CD4-positive, alpha-beta T cell treated with Interleukin-17A for 1 hour (primary cell): ENCODE measurements around the gene FAM221A.
"Not testable (repeated sequence)": the region's sequence is repeated elsewhere in the genome, so short reads cannot be mapped to it uniquely, and the experiment has no call there.

Source experiments
- DNase-seq: peaks from one replicate; pipeline ENCODE4 v3.0.0-alpha.2; 2020

FAM221A gene

DNA sequence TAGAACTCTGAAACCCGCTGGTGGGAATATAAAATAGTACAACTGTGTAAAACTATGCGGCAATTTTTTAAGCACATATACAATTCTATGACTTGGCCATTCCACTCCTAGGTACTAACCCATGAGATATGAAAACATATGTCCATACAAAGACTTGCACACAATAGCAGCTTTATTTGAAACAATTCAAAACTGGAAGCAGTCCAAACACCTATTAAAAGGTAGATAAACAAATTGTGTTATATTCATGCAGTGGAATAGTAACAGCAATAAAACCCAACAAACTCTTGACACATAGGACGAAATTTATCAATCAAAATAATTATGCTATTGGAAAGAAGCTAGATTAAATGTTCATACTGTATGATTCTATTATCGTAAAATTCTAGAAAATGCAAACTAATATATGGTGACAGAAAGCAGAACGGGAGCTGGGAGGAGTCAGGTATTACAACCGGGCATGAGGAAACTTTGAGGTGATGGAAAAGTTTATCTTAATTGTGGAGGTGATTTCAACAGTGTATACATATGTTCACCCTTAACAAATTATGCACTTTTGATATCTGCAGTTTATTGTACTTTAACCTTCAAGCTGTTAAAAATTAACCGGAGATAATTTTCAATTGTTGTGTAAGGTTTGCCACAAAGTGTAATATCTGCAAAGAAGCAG lies 29.2 kb downstream of the FAM221A start:
- no peak for DNase-seq

DNA sequence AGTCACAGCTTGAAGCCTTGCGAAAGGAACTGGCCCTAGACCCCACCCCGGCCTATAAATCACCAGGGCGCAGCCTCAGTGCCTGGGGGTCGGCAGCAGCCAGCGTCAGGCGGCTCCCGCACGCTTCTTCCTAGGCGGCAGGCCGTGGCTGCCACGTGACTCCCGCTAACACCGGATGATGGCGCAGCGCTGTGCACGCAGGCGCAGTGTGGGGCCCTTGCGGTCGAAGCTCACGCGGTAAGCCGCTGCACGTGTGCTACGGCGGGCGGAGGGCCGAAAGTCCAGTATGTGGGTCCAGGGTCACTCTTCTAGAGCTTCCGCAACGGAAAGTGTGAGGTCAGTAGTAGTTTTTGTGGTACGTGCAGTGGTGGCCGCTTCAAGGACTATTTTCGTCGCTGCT lies 30.0 kb downstream of the FAM221A start, which contains the start of gene STK31:
Gene STK31 (plus strand): TSS at position 220 of the 400 bp plus-strand sequence. CDS start 67 bp downstream, at position 287.
- DNase-seq, result no peak

DNA sequence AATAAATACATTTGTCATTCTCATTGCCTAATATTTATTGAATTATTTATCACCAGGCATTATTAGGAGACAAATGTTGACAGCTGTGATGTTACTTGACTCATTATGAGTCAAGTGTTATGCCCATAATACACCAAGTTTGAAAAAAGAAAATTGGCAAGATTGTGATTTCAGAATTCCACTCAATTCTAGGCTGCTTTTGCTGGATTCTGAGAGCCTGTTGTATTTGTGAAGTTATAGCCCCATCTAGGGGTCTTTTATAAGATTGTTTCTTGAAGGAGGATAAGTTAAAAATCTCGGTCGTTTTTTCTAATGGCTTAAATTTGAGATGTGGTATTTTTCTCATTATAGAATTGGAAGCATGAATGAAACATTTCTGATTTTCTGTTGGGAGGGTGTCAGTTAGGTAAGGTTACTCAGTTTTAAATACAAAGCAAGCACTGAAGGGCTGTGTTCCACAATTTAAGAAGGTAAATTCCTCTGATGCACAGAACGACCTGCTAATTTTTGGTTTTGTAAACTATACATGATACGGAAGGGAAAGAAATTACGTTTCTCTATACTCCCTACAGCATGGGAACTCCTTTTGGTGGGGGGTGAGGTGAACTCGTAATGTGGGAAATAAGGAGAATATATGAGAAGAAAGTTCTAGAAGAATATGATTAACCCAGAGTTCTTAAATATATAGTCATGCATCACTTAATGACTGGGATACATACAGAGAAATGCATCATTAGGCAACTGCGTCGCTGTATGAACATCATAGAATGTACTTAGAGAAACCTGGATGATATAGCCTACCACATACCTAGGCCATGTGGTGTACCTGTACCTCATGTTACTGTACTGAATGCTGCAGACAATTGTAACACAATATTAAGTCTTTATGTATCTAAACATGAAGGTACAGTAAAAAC lies 32.6 kb downstream of the FAM221A start:
- DNase-seq, result peak; percentile 56

DNA sequence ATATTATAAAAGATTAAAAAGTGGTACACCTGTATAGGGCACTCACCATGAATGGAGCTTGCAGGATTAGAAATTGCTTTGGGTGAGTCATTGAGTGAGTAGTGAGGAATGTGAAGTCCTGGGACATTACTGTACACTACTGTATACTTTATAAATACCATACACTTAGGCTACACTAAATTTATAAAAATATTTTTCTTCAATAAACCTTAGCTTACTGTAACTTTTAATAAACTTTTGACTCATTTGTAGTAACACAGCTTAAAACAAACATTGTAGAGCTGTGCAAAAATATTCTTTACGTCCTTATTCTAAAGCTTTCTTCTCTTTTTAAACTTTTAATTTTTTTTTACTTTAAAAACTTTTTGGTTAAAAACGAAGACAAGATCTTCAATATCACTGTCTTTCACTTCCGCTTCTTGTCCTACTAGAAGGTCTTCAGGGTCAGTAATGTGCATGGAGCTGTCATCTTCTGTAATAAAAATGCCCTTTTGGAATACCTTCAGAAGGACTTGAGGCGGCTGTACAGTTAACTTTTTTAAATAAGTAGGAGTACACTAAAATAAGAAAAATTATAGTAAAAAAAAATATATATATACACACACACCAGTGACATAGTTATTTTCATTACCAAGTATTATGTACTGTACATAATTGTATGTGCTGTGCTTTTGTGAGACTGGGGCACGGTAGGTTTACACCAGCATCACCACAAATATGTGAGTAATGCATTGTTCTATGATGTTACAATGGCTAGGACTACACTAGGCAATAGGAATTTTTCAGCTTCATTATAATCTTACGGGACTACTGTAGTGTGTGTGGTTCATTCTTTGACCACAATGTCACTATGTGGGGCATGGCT lies 33.5 kb downstream of the FAM221A start:
- DNase-seq, result no peak

DNA sequence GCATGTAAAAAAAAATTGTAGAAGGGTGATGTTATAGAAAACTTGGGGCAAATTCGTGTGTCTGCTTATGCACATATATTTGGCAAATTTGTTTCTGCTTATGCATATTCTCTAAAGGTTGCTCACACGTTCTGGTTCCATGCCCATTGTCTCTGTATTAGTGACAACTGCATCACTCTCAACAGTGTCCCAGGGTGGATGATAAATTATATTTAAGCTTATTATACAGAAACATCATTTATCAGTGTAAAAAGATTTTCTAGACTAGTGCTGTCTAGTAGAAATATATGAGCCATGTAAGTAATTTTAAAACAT lies 34.1 kb downstream of the FAM221A start:
- no peak for DNase-seq

DNA sequence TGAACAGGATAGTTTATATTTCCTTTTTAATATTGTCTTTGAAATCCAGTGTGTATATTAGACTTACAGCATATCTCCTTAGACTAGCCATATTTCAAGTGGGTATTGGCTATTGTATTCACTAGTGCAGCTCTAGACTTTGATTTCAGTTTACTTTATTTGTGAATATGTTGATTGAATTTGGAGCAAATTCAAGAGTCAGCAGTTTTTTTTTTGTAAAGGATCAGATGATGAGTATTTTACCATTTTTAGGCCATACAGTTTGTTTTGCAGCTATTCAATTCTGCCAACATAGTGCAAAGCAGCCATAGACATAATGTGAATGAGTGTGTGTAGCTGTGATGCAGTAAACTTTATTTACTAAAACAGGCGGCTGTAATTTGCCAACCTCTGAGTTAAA lies 34.6 kb downstream of the FAM221A start:
- DNase-seq, result no peak

DNA sequence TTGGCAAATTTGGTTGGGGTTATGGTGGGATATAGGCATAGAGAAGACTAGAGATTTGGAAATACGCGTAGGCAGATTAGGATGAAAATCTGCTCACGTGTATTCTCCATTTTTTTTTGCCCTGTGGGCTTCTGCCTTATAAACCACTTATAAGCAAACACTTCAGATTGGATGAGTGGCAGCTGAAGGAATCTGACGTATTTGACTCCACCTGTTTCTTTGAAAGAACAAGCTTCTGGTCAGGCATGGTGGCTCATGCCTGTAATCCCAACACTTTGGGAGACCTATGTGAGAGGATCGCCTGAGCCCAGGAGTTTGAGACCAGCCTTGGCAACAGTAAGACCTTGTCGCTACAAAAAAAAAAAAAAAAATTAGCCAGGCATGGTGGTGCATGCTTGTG lies 35.1 kb downstream of the FAM221A start:
- DNase-seq, result no peak

DNA sequence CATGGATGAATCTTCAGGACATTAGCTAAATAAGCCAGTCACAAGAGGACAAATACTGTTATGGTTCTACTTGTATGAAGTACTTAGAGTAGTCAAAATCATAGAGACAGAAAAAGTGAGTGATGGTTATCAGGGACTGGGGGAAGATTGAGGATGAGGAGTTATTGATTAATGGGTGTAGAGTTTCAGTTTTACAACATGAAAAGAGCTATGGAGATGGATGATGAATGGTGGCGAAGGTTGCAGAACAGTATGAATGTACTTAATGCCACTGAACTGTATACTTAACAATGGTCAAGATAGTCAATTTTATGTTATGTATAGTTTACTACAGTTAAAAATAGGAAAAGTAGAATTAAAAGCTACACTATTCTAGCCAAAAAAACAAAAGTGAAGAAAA lies 37.8 kb downstream of the FAM221A start:
- DNase-seq, result no peak

DNA sequence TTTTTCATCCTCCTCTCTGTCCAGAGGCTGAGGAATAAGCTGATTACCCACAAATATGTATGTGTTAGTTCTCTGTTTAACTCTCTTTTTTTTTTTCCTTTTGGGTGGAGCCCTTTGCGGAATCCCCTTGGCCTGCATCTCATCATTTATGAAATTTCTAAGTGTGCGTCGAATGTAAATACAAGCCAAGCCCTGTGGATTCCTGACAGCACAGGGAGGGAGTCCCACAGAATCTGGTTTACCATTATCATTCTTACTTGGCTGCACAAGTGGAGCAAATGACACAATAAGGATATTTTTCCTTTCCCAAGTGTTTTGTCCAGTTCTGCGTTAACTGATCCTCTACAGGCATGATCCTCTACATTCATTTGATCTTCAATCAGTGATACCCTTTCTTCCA lies 41.5 kb downstream of the FAM221A start:
- no peak for DNase-seq

DNA sequence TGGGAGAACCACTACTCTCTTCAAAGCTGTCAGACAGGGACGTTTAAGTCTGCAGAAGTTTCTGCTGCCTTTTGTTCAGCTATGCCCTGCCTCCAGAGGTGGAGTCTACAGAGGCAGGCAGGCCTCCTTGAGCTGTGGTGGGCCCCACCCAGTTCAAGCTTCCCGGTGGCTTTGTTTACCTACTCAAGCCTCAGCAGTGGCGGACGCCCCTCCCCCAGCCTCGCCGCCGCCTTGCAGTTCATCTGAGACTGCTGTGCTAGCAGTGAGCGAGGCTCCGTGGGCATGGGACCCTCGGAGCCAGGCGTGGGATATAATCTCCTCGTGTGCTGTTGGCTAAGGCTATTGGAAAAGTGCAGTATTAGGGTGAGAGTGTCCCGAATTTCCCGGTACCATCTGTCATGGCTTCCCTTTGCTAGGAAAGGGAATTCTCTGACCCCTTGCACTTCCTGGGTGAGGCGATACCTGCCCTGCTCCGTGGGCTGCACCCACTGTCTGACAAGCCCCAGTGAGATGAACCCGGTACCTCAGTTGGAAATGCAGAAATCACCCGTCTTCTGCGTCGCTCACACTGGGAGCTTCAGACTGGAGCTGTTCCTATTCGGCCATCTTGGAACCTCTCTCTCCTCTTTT lies 42.7 kb downstream of the FAM221A start:
- DNase-seq, result not testable (repeated sequence)

DNA sequence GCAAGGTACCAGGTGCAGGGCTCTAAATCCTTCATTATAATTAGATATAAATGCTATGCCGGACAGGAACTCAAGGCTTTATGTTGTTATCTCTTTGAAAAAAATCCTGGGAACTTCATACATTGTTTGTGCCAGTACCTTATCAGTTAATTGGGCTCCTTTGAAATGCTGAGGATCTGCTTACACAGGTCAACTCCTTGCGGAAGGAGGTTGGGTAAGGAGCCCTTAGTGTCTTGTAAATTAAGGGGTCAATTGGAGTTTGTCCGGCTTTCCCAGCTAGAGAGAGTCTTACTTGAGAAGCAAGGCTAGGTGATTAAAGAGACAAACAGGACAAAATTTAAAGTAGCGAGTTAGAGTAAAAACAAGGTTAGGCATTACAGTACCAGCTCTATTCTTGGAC lies 44.1 kb downstream of the FAM221A start:
- DNase-seq, result not testable (repeated sequence)

DNA sequence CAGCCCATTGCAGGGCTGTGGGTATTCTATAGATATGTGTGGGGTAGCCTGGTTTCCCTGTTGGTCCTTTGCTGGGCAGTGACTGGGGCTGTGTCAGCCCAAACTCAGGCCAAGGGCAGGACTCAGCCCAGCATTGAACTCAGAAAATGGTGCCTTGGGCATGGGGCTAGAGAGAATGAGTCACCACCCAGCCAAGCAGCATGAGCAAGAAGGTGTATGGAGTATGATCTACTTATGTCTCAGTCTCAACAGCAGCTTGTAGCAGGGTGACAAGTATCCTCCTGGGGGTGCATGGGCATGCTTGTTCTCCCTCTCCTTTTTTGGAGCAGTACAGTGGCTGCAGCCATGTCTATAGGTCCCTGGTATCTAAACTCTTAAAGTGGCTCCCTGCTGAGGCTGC lies 62.1 kb downstream of the FAM221A start:
- DNase-seq, result no peak

DNA sequence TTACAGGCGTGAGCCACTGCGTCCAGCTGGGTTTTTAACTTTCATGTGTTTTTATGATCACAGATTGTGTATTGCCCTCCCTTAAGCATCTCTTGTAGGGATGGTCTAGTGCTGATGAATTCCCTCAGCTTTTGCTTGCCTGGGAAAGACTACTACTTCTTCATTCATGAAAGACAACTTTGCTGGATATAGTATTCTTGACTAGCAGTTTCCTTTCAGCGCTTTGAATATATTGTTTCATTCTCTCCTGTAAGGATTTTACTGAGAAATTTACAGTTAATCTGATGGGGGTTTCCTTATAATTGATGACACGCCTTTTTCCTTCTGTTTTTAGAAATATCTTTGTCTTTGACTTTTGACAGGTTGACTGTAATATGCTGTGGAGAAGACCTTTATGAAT lies 63.2 kb downstream of the FAM221A start:
- DNase-seq, result no peak

DNA sequence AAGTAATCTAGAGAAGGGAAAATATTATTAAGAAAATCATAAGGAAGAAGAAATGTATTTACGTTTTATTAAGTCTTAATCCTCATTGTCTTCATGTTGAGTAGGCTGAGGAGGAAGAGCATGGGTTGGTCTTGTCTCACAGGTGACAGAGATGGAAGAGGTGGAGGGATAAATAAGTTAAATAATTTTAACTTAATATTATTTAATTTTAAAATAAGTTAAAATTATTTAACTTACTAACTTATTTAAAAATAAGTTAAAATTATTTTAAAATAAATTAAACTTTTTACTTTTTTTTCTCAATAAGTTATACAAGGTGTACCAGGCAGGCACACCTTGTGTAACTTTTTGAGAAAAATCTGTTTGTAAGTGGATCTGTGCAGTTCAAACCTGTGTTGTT lies 66.6 kb downstream of the FAM221A start:
- DNase-seq, result no peak

DNA sequence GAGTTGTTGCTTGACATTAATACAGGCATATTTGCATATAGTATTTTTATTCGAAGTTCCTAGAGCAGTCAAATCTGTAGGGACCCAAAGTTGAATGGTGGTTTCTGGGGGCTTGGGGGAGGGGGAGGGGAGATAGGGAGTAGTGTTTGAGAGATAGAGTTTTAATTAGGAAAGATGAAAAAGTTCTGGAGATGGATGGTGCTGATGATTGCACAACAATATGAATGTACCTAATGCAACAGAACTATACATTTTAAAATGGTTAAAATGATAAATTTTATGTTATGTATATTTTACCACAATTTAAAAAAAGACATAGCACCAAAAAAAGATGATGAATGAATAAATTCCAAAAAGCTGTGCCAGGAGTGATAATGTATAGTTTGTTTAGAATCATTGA lies 71.9 kb downstream of the FAM221A start:
- DNase-seq, result no peak
